Measurements from ENCODE around the gene PITPNB. TPM values are rescaled to one million over a fixed set of nuclear protein-coding genes. Genes with fewer than 3 reads are reported as not detected.

Gene PITPNB
- total RNA-seq, 1 donor from 2014 or later = 74.4 TPM

- Mint-ChIP-seq H3K36me3 (ENCODE audit: insufficient read depth) (peaks cover 31% of the 10 kb centered on the region), H3K27me3 (no peaks in the 10 kb centered on the region), H3K4me1 (ENCODE audit: low read depth) (peaks cover 19% of the 10 kb centered on the region), H3K4me3 (ENCODE audit: low read depth) (no peak overlapping the region), H3K9me3 (ENCODE audit: low read depth) (no peaks in the 10 kb centered on the region), H3K27ac (peak overlapping the region; percentile 18)
- DNase-seq (ENCODE audit: low spot score, unreplicated experiment) = no peak
- no peak for TF ChIP-seq CTCF (IDR thresholded peaks at IDR 0.05; ENCODE audit: unreplicated experiment)
These were observed 66.9 kb downstream of the PITPNB start for GRCh38 chr22:27851974-27852746.

GRCh38 chr22:27850000-27850521, 69.0 kb downstream of the PITPNB start:
- Mint-ChIP-seq H3K9me3 (ENCODE audit: low read depth) (no peaks in the 10 kb centered on the region), H3K27ac (peak overlapping the region; percentile 33), H3K4me1 (ENCODE audit: low read depth) (peaks cover 12% of the 10 kb centered on the region), H3K4me3 (ENCODE audit: low read depth) (no peak overlapping the region), H3K36me3 (ENCODE audit: insufficient read depth) (peaks cover 25% of the 10 kb centered on the region), H3K27me3 (no peaks in the 10 kb centered on the region)
- DNase-seq (ENCODE audit: low spot score, unreplicated experiment) = no peak
- TF ChIP-seq CTCF (IDR thresholded peaks at IDR 0.05; ENCODE audit: unreplicated experiment) = no peak

DNA sequence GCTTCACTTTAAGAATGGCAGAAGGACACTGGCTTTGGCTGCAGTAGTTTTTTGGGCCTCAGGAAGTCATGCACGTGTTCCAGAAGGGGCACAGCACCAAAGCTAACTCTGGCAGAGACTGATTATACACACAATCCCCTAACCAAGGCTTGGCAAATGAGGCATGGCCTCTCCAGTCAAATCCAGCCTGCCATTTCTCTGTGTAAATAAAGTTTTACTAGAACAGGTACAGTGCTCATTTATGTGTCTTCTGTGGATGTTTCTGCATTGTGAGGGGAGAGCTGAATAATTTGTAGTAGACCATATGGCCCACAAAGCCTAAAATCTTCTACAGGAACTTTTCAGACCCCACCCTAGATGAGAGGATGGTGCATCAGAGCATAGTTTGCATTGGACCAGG, 71.1 kb downstream of the PITPNB start:
- DNase-seq (ENCODE audit: low spot score, unreplicated experiment) = no peak
- no peak overlapping the region for H3K4me3 Mint-ChIP-seq (ENCODE audit: low read depth)
- H3K27ac Mint-ChIP-seq = no peak overlapping the region
- no peak for TF ChIP-seq CTCF (IDR thresholded peaks at IDR 0.05; ENCODE audit: unreplicated experiment)
- H3K9me3 Mint-ChIP-seq (ENCODE audit: low read depth) = no peaks in the 10 kb centered on the region
- no peaks in the 10 kb centered on the region for H3K27me3 Mint-ChIP-seq
- H3K4me1 Mint-ChIP-seq (ENCODE audit: low read depth) = peaks cover 12% of the 10 kb centered on the region
- H3K36me3 Mint-ChIP-seq (ENCODE audit: insufficient read depth) = peaks cover 20% of the 10 kb centered on the region

GRCh38 chr22:27846910-27847309, 72.1 kb downstream of the PITPNB start:
- Mint-ChIP-seq H3K27me3 (no peaks in the 10 kb centered on the region), H3K4me1 (ENCODE audit: low read depth) (peaks cover 14% of the 10 kb centered on the region), H3K36me3 (ENCODE audit: insufficient read depth) (peaks cover 17% of the 10 kb centered on the region), H3K9me3 (ENCODE audit: low read depth) (no peaks in the 10 kb centered on the region), H3K4me3 (ENCODE audit: low read depth) (no peak overlapping the region), H3K27ac (no peak overlapping the region)
- no peak for TF ChIP-seq CTCF (IDR thresholded peaks at IDR 0.05; ENCODE audit: unreplicated experiment)
- no peak for DNase-seq (ENCODE audit: low spot score, unreplicated experiment)

DNA sequence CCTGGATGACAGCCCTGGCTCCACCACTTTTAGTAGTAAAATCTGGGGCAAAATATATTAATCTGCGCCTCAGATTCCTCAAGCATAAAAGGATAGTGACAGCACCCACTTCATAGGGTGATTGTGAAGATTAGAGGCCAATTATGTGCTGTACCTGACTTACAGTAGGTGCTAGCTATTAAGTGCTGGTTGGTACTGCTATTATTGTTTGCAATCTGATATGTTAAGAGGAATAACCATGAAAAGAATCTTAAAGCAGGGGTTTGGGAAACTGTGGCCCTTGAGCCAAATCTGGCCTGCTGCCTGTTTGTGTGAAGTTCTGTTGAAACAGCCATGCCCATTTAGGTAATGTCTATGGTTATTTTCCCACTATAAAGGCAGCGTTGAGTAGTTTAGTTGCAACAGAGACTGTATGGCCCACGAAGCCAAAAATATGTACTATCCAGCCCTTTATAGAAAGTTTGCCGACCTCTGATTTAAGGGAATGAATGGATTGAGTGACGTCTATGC, 72.8 kb downstream of the PITPNB start:
- no peaks in the 10 kb centered on the region for H3K9me3 Mint-ChIP-seq (ENCODE audit: low read depth)
- H3K4me3 Mint-ChIP-seq (ENCODE audit: low read depth) = no peak overlapping the region
- no peak overlapping the region for H3K27ac Mint-ChIP-seq

More for the DNA sequence above, 72.8 kb downstream of the PITPNB start:
- no peak for TF ChIP-seq CTCF (IDR thresholded peaks at IDR 0.05; ENCODE audit: unreplicated experiment)
- Mint-ChIP-seq H3K27me3 (no peaks in the 10 kb centered on the region), H3K4me1 (ENCODE audit: low read depth) (peaks cover 14% of the 10 kb centered on the region), H3K36me3 (ENCODE audit: insufficient read depth) (peaks cover 16% of the 10 kb centered on the region)
- no peak for DNase-seq (ENCODE audit: low spot score, unreplicated experiment)
